ENCODE measurements around the gene CROCC2. TPM values are rescaled to one million over a fixed set of nuclear protein-coding genes. Genes with fewer than 3 reads are reported as not detected.

Gene CROCC2
- total RNA-seq, 1 donor from 2014 or later, result not detected

DNA sequence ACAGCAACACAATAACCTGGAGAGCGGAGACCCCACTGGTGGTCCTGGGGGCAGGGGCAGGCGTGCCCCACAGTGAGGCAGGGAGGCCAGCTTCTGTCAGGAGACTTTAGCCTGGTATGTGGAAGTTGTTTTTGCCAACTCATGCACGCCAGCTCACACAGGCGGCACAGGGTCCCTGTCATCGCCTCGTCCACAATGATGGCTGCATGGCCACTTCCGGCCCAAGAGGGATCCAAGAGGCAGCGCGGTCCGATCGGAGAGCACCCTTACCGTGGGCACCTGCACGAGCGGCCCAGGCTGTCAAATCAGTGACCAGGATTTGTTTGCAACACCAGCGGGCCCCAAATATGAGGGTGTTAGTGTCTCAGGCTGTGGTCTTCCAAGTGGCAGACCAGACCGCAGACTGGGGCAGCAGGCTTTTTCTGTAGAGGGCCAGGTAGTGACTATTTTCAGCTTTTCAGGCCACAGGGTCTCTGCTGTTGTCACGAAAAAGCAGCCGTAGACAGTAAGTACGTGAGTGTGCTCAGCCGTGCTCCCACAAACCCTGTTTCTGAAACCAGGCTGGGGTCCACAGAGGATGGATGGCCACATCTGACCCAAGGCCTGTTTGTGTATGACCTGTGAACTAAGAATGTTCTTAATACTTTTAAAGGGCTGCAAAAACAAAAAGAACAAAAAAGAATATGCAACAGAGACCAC lies 113.5 kb downstream of the CROCC2 start:
- TF ChIP-seq, protein P1, sequence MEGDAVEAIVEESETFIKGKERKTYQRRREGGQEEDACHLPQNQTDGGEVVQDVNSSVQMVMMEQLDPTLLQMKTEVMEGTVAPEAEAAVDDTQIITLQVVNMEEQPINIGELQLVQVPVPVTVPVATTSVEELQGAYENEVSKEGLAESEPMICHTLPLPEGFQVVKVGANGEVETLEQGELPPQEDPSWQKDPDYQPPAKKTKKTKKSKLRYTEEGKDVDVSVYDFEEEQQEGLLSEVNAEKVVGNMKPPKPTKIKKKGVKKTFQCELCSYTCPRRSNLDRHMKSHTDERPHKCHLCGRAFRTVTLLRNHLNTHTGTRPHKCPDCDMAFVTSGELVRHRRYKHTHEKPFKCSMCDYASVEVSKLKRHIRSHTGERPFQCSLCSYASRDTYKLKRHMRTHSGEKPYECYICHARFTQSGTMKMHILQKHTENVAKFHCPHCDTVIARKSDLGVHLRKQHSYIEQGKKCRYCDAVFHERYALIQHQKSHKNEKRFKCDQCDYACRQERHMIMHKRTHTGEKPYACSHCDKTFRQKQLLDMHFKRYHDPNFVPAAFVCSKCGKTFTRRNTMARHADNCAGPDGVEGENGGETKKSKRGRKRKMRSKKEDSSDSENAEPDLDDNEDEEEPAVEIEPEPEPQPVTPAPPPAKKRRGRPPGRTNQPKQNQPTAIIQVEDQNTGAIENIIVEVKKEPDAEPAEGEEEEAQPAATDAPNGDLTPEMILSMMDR (IDR thresholded peaks at IDR 0.05; ENCODE audit: unreplicated experiment), result no peak
- DNase-seq (ENCODE audit: low spot score), result no peak
- no peaks in the 10 kb centered on the region for H3K9me3 Mint-ChIP-seq (ENCODE audit: unreplicated experiment)
- H3K4me1 Mint-ChIP-seq (ENCODE audit: unreplicated experiment), result no peaks in the 10 kb centered on the region
- peaks cover 2% of the 10 kb centered on the region for H3K27me3 Mint-ChIP-seq (ENCODE audit: unreplicated experiment)
- no peaks in the 10 kb centered on the region for H3K36me3 Mint-ChIP-seq (ENCODE audit: low read depth, unreplicated experiment)
- no peak overlapping the region for H3K4me3 Mint-ChIP-seq (ENCODE audit: unreplicated experiment)
- no peak overlapping the region for H3K27ac Mint-ChIP-seq (ENCODE audit: unreplicated experiment)

DNA sequence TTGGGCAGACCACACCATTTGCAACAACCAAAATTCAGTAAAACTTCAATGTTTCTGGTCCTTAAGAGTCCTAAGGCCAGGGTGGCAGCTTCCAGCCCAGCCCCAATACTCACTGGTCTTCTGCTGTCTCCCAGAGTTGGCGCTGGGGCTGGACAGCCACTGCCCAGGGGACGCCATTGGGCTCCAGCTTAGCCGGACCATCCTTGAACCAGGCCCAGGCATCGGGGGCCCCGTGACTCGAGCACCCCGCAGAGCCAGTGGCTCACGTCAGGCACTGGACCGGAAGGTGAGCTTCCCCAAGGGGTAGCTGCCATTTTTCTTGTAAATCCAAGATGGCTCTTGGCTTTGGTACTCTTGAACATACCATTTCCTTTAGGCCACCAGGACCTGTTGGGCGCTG lies 114.1 kb downstream of the CROCC2 start:
- DNase-seq (ENCODE audit: low spot score), result no peak
- H3K4me3 Mint-ChIP-seq (ENCODE audit: unreplicated experiment), result no peak overlapping the region
- peaks cover 2% of the 10 kb centered on the region for H3K27me3 Mint-ChIP-seq (ENCODE audit: unreplicated experiment)
- no peak overlapping the region for H3K27ac Mint-ChIP-seq (ENCODE audit: unreplicated experiment)
- no peaks in the 10 kb centered on the region for H3K36me3 Mint-ChIP-seq (ENCODE audit: low read depth, unreplicated experiment)
- H3K9me3 Mint-ChIP-seq (ENCODE audit: unreplicated experiment), result no peaks in the 10 kb centered on the region
- no peaks in the 10 kb centered on the region for H3K4me1 Mint-ChIP-seq (ENCODE audit: unreplicated experiment)
- TF ChIP-seq, protein P1 (IDR thresholded peaks at IDR 0.05; ENCODE audit: unreplicated experiment), result no peak

DNA sequence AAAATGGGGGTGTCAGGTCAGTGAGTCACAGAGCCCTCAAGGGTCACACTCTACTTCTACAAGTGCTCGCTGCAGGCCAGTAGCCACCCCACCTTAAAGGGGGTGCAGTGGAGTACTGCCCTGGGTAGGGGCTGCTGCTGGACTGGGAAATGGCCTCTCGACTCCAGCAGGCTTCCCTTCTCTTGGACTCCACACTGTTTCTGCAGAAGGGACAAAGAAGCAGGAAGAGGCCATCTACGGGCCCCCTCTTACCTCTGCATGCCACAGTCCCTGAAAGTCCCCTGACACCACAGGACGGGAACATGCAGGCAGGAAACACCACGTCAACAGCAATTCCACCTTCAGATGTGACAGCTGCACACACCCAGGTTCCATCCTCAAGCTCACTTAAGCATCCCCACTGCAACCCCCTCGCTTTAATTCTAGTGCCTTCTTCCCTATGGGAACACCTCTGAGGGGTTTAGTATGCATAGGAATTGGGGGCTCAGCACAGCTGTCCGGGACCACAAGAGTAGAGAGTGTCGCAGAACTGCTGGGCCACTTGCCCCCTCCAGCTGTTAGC lies 114.6 kb downstream of the CROCC2 start:
- DNase-seq (ENCODE audit: low spot score), result no peak
- Mint-ChIP-seq H3K4me1 (ENCODE audit: unreplicated experiment) (no peaks in the 10 kb centered on the region), H3K27ac (ENCODE audit: unreplicated experiment) (no peak overlapping the region), H3K36me3 (ENCODE audit: low read depth, unreplicated experiment) (peaks cover 3% of the 10 kb centered on the region), H3K4me3 (ENCODE audit: unreplicated experiment) (no peak overlapping the region), H3K9me3 (ENCODE audit: unreplicated experiment) (no peaks in the 10 kb centered on the region), H3K27me3 (ENCODE audit: unreplicated experiment) (peaks cover 2% of the 10 kb centered on the region)
- TF ChIP-seq, protein P1 (IDR thresholded peaks at IDR 0.05; ENCODE audit: unreplicated experiment), result no peak

DNA sequence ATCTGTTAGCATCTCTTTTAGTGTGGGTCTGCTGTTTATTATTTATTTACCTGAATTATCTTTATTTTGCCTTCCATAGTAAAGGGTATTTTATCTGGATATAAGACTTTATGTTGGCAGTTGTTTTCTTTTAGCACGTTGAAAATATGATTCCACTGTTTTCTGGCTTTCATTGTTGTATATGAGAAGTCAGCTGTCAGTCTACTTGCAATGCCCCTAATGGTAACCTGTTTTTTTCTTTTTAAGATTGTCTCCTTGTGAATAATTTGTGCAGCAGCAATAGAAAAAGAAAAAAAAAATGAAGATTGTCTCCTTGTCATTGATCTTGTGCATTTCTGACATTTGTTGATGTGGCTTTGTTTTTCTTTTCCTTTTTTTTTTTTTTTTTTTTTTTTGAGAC lies 119.5 kb downstream of the CROCC2 start:
- H3K4me3 Mint-ChIP-seq (ENCODE audit: unreplicated experiment), result no peak overlapping the region
- H3K27me3 Mint-ChIP-seq (ENCODE audit: unreplicated experiment), result no peaks in the 10 kb centered on the region
- H3K9me3 Mint-ChIP-seq (ENCODE audit: unreplicated experiment), result peaks cover 8% of the 10 kb centered on the region
- H3K36me3 Mint-ChIP-seq (ENCODE audit: low read depth, unreplicated experiment), result peaks cover 7% of the 10 kb centered on the region
- TF ChIP-seq, protein P1 (IDR thresholded peaks at IDR 0.05; ENCODE audit: unreplicated experiment), result no peak
- no peak for DNase-seq (ENCODE audit: low spot score)
- H3K4me1 Mint-ChIP-seq (ENCODE audit: unreplicated experiment), result no peaks in the 10 kb centered on the region
- H3K27ac Mint-ChIP-seq (ENCODE audit: unreplicated experiment), result no peak overlapping the region

DNA sequence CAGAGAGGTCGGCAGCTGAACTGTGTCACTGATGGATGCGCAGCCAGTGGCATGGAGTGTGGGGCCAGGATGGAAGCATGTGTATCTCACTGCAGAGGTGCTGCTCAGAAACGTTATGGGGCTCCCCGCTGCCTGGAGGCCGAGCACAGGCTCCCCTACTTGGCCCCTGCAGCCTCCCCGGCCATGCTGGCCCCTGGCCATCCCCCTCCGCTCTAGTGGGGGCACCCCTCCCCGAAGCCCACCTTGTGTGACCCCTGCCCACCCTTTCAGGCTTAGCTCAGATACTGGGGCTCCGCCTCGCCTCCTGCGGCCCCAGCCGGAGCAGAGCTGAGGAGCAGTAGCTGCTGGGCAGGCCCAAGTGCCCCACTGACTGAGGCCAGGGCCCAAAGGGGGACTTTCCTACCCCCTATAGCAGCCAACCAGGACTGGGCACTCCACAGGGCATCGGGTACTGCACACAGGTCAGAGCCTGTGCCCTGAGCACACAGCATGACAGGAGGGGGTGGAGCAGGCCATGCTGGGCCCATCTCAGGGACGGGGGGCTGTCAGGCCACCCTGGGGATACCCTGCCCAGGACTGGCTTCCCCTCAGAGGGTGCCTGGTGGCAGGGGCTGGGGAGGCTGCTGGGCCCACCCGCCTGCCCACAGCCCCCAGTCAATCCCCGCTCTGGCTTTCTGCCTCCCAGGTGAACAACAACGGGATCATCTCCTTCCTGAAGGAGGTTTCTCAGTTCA lies 123.6 kb downstream of the CROCC2 start:
- H3K36me3 Mint-ChIP-seq (ENCODE audit: low read depth, unreplicated experiment), result peaks cover 7% of the 10 kb centered on the region
- TF ChIP-seq, protein P1 (IDR thresholded peaks at IDR 0.05; ENCODE audit: unreplicated experiment), result no peak
- peaks cover 3% of the 10 kb centered on the region for H3K27me3 Mint-ChIP-seq (ENCODE audit: unreplicated experiment)
- no peak overlapping the region for H3K27ac Mint-ChIP-seq (ENCODE audit: unreplicated experiment)
- no peaks in the 10 kb centered on the region for H3K4me1 Mint-ChIP-seq (ENCODE audit: unreplicated experiment)
- peaks cover 8% of the 10 kb centered on the region for H3K9me3 Mint-ChIP-seq (ENCODE audit: unreplicated experiment)
- no peak overlapping the region for H3K4me3 Mint-ChIP-seq (ENCODE audit: unreplicated experiment)
- DNase-seq (ENCODE audit: low spot score), result no peak
